ENCODE data around the gene DISP2.

Gene DISP2

GRCh38 chr15:40328176-40328575 lies 29.8 kb upstream of the DISP2 start:
- no peak for DNase-seq (ENCODE audit: low read depth in 2 of 2, low spot score in 1 of 2)

GRCh38 chr15:40328751-40329150 lies 29.3 kb upstream of the DISP2 start:
- DNase-seq (ENCODE audit: low read depth in 2 of 2, low spot score in 1 of 2) = no peak

GRCh38 chr15:40329804-40330203 lies 28.2 kb upstream of the DISP2 start:
- no peak for DNase-seq (ENCODE audit: low read depth in 2 of 2, low spot score in 1 of 2)

GRCh38 chr15:40330368-40330836 lies 27.6 kb upstream of the DISP2 start:
- DNase-seq (ENCODE audit: low read depth in 2 of 2, low spot score in 1 of 2) = no peak

GRCh38 chr15:40331026-40331425 lies 27.0 kb upstream of the DISP2 start:
- no peak for DNase-seq (ENCODE audit: low read depth in 2 of 2, low spot score in 1 of 2)

- DNase-seq (ENCODE audit: low read depth in 2 of 2, low spot score in 1 of 2) = no peak
Observed at GRCh38 chr15:40331637-40332036, 26.4 kb upstream of the DISP2 start.

GRCh38 chr15:40332113-40332781 lies 25.8 kb upstream of the DISP2 start:
- no peak for DNase-seq (ENCODE audit: low read depth in 2 of 2, low spot score in 1 of 2)

- DNase-seq (ENCODE audit: low read depth in 2 of 2, low spot score in 1 of 2) = no peak
Observed at GRCh38 chr15:40333922-40334492, 24.0 kb upstream of the DISP2 start.

GRCh38 chr15:40334541-40334940 lies 23.5 kb upstream of the DISP2 start:
- DNase-seq (ENCODE audit: low read depth in 2 of 2, low spot score in 1 of 2) = no peak

- DNase-seq (ENCODE audit: low read depth in 2 of 2, low spot score in 1 of 2) = no peak
Observed at GRCh38 chr15:40334941-40335795, 22.9 kb upstream of the DISP2 start.

- no peak for DNase-seq (ENCODE audit: low read depth in 2 of 2, low spot score in 1 of 2)
Observed at GRCh38 chr15:40335938-40336743, 21.9 kb upstream of the DISP2 start.

- DNase-seq (ENCODE audit: low read depth in 2 of 2, low spot score in 1 of 2) = no peak
Observed at GRCh38 chr15:40336744-40337122, 21.3 kb upstream of the DISP2 start.

GRCh38 chr15:40337597-40337996 lies 20.4 kb upstream of the DISP2 start:
- DNase-seq (ENCODE audit: low read depth in 2 of 2, low spot score in 1 of 2) = no peak

GRCh38 chr15:40338041-40338657 lies 19.9 kb upstream of the DISP2 start:
- DNase-seq (ENCODE audit: low read depth in 2 of 2, low spot score in 1 of 2) = peak; percentile 62 to 64

GRCh38 chr15:40338921-40339620 lies 18.9 kb upstream of the DISP2 start:
- DNase-seq (ENCODE audit: low read depth in 2 of 2, low spot score in 1 of 2) = no peak

- no peak for DNase-seq (ENCODE audit: low read depth in 2 of 2, low spot score in 1 of 2)
Observed at GRCh38 chr15:40339621-40339945, 18.4 kb upstream of the DISP2 start.

GRCh38 chr15:40340038-40340739 lies 17.8 kb upstream of the DISP2 start:
- DNase-seq (ENCODE audit: low read depth in 2 of 2, low spot score in 1 of 2) = no peak

GRCh38 chr15:40340740-40341400 lies 17.1 kb upstream of the DISP2 start, which contains the start of gene CCDC9B:
Gene CCDC9B, minus strand, starts transcription at chr15:40340939. Its CDS starts 120 bp downstream, at chr15:40340819.
- no peak for DNase-seq (ENCODE audit: low read depth in 2 of 2, low spot score in 1 of 2)

All from stimulated activated CD8-positive, alpha-beta memory T cell treated with anti-CD3 and anti-CD28 coated beads, Interleukin-4, amount 100 ng/mL, for 4 hours (primary cell).